HG02885 (cell line): ENCODE measurements around the gene C3orf20.
A peak's percentile ranks its signal among the peaks of the same experiment; 100 is the strongest.

Experiments
- ATAC-seq: cut with Tn5 transposase; IDR thresholded peaks from one replicate; pipeline ENCODE4 v1.9.1; 2021; ENCODE audit warnings: mild to moderate bottlenecking; ENCODE audit not compliant: unreplicated experiment, poor library complexity

Gene C3orf20

DNA sequence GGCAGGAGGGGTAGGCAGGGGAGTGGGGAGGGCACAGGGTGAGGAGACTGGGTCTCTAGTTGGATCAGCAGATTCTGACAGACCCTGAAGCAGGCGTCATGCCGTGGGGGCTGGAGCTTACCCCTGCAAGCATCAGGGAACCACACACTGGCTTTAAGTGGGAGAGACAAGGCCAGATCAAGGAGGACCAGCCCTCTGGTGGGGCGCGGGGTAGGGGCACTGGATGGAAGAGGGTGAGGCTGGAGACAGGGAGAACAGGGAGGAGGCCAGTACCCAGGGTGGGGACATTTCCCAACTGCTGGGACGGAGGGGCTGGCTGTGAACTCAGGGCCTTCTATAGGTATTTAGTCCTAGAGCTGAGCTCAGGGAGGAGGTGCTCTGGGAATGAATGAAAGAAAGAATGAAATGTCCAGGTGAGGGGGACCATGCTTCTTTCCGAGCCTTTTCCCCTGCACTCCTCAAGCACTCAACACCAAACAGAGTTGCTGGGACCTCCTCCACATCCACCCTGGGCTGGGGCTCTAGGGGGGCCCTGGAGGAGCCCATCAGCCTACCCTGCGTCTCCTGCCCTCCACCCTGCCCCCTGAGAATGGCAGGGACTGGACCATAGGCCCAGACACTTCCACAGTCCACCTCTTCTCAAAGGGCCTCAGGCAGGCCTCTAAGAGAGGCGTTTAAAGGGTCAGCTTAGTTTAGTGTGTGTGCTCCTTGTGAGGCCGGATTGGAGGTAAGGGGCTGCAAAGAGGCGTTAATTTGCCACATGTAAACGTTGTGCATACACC, 94.8 kb downstream of the C3orf20 start:
- no peak for ATAC-seq

GRCh38 chr3:14770591-14770990, 95.7 kb downstream of the C3orf20 start:
- no peak for ATAC-seq

GRCh38 chr3:14771593-14772497, 96.9 kb downstream of the C3orf20 start:
- ATAC-seq, result no peak

GRCh38 chr3:14772533-14773138, 97.7 kb downstream of the C3orf20 start:
- ATAC-seq, result no peak

- ATAC-seq, result no peak
These were observed 98.3 kb downstream of the C3orf20 start for GRCh38 chr3:14773281-14773680.

DNA sequence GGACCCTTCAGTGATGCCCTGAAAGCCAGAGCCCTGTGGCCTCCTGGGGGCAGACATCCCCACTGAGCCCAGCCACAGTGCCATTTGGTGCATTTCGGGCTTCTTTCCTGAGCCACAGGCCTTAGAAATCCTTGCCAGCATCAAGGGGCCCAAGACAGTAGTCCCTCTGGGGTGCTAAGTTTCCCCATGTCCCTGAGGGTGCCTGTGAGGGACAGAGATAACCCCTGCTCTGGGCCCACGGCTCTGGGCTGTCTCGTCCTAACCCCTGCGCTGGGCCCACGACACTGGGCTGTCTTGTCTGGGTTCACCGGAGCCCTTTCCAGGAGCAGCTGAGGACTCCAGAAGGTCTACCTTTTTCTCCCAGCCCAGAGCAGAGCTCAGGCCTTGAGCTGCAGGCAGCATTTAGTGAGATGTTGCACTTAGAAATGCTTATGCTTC, 98.8 kb downstream of the C3orf20 start:
- no peak for ATAC-seq

GRCh38 chr3:14774431-14774830, 99.5 kb downstream of the C3orf20 start:
- no peak for ATAC-seq

DNA sequence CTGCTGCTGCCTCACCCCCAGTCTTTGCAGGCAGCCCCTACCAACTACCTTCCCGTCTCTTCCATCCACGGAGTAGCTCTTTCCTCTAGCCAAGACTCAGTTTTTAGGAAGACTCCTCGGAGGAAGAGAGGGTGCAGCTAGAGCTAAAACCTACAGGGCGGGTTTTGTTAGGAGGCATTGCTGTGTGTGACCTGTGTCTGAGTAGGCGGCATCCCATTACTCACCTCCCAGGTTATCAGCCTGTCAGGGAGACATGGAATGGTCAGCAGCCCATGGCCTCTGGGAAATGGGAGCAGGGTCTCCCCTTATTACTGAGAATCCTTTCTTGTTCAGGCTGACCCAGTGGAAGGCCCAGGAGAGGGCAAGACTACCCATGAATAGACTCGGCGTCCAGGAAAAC, 100.1 kb downstream of the C3orf20 start:
- no peak for ATAC-seq

DNA sequence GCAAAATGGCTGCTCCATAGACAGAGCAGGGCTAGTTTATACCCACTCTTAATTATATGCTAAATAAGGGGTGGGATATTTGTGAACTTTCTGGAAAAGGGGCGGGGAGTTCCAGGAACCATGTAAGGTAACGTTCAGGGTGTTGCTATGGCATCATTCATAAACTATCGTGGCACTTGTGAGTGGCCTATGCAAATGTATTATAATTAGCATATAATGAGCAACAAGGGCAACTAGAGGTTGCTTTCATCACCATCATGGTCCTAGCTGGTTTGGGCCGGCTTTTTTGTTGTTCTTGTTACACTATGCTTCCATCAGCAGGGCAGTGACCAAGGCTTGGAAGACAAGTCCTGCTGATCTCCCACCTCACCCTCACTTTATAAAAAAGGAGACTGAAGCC, 100.6 kb downstream of the C3orf20 start:
- no peak for ATAC-seq

DNA sequence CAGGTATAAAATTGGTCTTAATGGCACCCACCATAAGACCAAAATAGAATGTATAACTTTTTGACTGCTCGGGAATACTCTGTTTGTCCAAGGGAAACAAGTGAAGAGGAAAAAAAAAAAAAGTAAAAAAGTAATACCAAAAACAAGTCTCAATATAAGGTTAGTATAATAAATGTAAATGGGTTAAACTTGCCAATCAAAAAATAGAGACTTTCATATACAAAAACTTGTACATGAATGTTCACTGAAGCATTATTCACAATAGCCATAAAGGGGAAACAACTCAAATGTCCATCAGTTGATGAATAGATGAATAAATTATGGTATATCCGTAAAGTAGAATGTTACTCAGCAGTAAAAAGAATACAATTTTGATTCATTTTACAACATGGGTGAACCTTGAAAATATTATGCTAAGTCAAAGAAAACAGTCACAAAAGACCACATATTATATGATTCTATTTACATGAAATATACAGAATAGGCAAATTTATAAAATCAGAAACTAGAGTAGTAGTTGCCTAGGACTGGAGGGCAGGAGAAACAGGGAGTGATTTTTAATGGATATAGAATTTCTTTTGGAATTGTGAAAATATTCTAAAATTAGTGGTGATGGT, 104.2 kb downstream of the C3orf20 start:
- ATAC-seq, result no peak

- ATAC-seq, result peak; percentile 92
These were observed 106.1 kb downstream of the C3orf20 start for GRCh38 chr3:14780927-14781507.

- no peak for ATAC-seq
These were observed 108.6 kb downstream of the C3orf20 start for GRCh38 chr3:14783480-14784086.

DNA sequence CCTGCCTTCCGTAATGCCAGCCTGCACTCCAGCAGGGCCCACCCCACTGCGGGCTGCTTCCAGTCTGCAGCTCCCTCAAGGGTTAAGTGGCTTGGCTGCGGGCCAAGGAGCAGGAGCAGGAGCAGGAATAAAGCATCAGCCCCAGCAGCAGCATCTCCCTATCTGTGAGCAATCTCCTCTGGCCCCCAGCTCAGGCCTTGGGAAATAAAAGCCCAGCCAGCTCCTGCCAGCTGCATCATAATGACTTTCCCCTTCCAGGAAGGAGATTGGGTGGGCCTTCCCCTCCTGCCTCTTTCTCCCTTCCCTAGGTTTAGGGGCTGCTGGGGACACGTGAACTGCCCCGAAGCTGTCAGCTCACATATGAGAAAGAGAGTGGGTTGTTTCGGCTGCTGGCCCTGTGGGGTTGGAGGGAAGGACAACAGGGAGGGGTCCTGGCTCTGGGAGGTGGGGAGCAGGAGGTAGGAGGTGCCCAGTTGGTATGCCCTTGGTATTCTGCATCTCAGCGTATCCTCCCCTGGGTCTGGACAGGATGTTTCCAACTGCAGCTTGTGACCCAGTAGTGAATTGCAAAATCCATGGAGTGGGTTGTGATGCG, 109.2 kb downstream of the C3orf20 start:
- no peak for ATAC-seq

GRCh38 chr3:14785207-14786155, 110.5 kb downstream of the C3orf20 start:
- ATAC-seq, result no peak

DNA sequence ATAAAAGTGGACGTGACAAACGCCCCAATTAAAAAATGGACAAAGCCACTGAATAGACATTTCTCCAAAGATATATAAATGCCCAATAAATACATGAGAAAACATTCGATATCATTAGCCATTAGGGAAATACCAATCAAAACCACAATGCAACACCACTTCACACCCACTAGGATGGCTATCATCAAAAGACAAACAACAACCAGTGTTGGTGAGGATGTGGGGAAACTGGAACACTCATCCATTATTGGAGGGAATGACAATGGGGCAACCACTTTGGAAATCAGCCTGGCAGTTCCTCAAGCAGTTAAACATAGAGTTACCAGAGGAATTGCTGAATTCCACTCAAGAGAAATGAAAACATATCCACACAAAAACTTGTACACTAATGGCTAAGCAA, 111.4 kb downstream of the C3orf20 start:
- ATAC-seq, result no peak

DNA sequence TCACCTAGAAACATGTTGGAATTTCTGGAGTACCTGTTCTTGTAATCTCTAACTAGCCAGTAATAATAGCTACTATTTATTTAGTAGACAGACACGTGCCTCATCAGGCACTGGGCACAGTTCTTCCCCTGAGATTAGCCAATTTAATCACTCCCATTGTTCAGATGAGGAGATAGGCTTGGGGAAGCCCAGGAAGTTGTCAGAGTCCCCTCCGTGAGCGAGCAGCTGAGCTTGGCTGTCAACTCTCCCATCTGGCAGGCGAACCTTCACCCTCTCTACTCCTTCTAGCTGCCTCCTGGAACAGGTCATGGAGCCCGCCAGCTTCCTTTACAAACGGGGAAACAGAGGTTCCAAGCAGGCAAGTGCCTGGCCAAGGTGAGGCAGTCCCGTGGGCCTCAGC, 112.7 kb downstream of the C3orf20 start:
- no peak for ATAC-seq

DNA sequence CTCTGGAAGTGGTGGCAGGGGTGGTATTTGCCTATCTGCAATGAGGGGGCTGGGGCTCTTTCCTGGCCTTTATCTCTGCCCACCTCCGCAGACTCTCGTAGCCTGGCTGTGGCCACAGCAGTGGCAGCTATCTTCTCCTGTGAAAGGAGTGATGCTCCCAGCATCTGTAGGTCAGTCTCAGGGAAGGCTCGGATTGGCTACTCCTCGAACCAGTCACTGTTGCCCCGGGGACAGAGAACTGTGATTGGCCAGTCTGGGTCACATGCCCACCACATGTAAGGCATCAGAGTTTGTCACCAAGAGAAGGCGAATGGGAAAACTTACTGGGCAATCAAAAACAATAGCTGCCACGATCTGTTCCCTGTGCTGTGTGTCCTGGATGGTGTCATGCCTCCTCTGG, 113.7 kb downstream of the C3orf20 start:
- no peak for ATAC-seq

- ATAC-seq, result no peak
These were observed 114.3 kb downstream of the C3orf20 start for GRCh38 chr3:14789221-14789620.
